Osteoblast (primary cell): ENCODE results near the gene TSR3. TPM values are rescaled to one million over a fixed set of nuclear protein-coding genes. Genes with fewer than 3 reads are reported as not detected.

Experiments
- DNase-seq: peaks from one replicate; pipeline ENCODE4 v3.0.0; 2011; ENCODE audit warnings: low spot score, mixed read lengths; ENCODE audit not compliant: insufficient read length; ENCODE audit errors: missing footprints
- H2AFZ ChIP-seq: 2 replicates; pipeline ENCODE4 v1.6.0; 2011; ENCODE audit warnings: mild to moderate bottlenecking, low read length
- H3K27ac ChIP-seq: 2 replicates; pipeline ENCODE4 v1.5.1; 2011; ENCODE audit warnings: mild to moderate bottlenecking, low read depth, low read length, moderate library complexity
- H3K27me3 ChIP-seq: 2 replicates; pipeline ENCODE4 v1.6.0; 2012; ENCODE audit warnings: mild to moderate bottlenecking, control low read depth, inconsistent platforms, low read length, moderate library complexity; ENCODE audit not compliant: insufficient read depth
- H3K36me3 ChIP-seq: 2 replicates; pipeline ENCODE4 v1.5.1; 2011; ENCODE audit warnings: mild to moderate bottlenecking, low read length, control low read depth, moderate library complexity; ENCODE audit not compliant: insufficient read depth
- H3K4me1 ChIP-seq: 2 replicates; pipeline ENCODE4 v1.5.1; 2011; ENCODE audit warnings: mild to moderate bottlenecking, low read length, control low read depth, moderate library complexity; ENCODE audit not compliant: insufficient read depth
- H3K4me2 ChIP-seq: 2 replicates; pipeline ENCODE4 v1.6.0; 2011; ENCODE audit warnings: mild to moderate bottlenecking, low read length; ENCODE audit not compliant: insufficient read depth
- H3K4me3 ChIP-seq: fragments of 200-600 bp; sonication (generic); 3 replicates; pipeline ENCODE4 v1.5.1; 2012; ENCODE audit warnings: mild to moderate bottlenecking, low read length, inconsistent platforms; ENCODE audit not compliant: insufficient read depth
- H3K79me2 ChIP-seq: 2 replicates; pipeline ENCODE4 v1.6.0; 2012; ENCODE audit warnings: mild to moderate bottlenecking, low read length, control low read depth, inconsistent platforms; ENCODE audit not compliant: insufficient read depth
- H3K9me3 ChIP-seq: 2 replicates; pipeline ENCODE4 v1.5.1; 2011; ENCODE audit warnings: low read depth, low read length, control low read depth
- H4K20me1 ChIP-seq: 2 replicates; pipeline ENCODE4 v1.6.0; 2012; ENCODE audit warnings: mild to moderate bottlenecking, low read length, control low read depth; ENCODE audit not compliant: insufficient read depth
- CTCF ChIP-seq: IDR thresholded peaks from 2 replicates; pipeline ENCODE4 v1.5.1; 2011; ENCODE audit warnings: mild to moderate bottlenecking, low read depth, low read length, moderate library complexity; ENCODE audit errors: extremely low read depth
- total RNA-seq: library from RNA; depleted of rRNA; stranded (reverse); fragments of >200 nt; gene quantifications from 2 replicates; pipeline ENCODE4 v1.2.3, GENCODE V29; 2012

Gene TSR3
- total RNA-seq, 1 donor = 53.6 TPM

DNA sequence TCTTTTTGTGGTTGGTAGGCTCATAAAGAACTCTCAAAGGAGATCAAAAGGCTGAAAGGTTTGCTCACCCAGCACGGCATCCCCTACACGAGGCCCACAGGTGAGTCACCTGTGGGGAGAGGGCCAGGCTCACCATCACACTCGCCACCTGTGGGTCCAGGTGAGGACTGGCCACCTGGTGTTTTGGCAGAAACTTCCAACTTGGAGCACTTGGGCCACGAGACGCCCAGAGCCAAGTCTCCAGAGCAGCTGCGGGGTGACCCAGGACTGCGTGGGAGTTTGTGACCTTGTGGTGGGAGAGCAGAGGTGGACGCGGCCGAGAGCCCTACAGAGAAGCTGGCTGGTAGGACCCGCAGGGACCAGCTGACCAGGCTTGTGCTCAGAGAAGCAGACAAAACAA is 11.1 kb upstream of the TSR3 start:
- TF ChIP-seq CTCF = no peak
- H3K27ac ChIP-seq = no peak overlapping the region
- no peak overlapping the region for H2AFZ ChIP-seq
- no peak overlapping the region for H3K4me2 ChIP-seq
- no peak overlapping the region for H3K4me3 ChIP-seq
- H3K36me3 ChIP-seq = peaks cover 42% of the 10 kb centered on the region
- H3K27me3 ChIP-seq = no peaks in the 10 kb centered on the region
- H3K79me2 ChIP-seq = peaks cover 51% of the 10 kb centered on the region
- H3K9me3 ChIP-seq = no peaks in the 10 kb centered on the region
- DNase-seq = no peak
- H4K20me1 ChIP-seq = peaks cover 24% of the 10 kb centered on the region
- no peaks in the 10 kb centered on the region for H3K4me1 ChIP-seq

GRCh38 chr16:1361685-1362360 is 10.1 kb upstream of the TSR3 start:
- Histone ChIP-seq H3K4me2 (no peak overlapping the region), H3K9me3 (no peaks in the 10 kb centered on the region), H3K27me3 (no peaks in the 10 kb centered on the region), H3K36me3 (peaks cover 42% of the 10 kb centered on the region), H3K27ac (no peak overlapping the region), H2AFZ (no peak overlapping the region), H4K20me1 (peaks cover 27% of the 10 kb centered on the region), H3K4me1 (no peaks in the 10 kb centered on the region), H3K79me2 (peaks cover 58% of the 10 kb centered on the region), H3K4me3 (no peak overlapping the region)
- DNase-seq = no peak
- TF ChIP-seq CTCF = no peak

DNA sequence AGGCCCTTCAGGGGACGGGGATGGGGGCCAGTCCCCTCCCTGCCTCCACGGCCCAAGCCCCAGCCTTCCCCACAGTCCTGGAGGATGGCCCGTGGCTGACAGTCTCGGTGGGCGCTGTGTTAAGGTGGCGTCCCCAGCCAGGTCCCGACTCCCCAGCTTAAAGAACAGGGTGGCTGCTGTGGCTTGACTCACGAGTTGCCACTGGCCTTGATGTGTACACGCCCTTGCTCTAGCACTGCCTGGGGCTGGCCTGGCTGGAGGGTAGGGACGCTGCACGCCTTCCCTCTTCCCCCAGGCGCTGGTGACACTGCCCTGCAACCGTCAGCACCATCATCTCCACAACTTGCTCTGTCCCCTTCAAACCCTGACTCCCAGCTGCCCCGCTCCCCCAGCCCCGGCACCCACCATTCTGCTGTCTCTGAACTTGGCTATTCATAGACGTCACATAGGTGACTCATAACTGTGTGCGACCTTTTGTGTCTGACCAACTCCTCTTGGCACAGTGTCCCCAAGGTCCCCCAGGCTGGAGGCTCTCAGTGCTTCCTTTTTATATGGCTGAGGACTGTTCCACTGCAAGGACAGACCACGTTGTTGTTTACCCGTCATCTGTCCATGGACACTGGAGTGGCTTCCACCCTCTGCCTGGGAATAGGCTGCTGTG is 6.4 kb upstream of the TSR3 start:
- H3K27me3 ChIP-seq = no peaks in the 10 kb centered on the region
- TF ChIP-seq CTCF = no peak
- no peak overlapping the region for H3K4me2 ChIP-seq
- no peak overlapping the region for H3K27ac ChIP-seq
- H3K4me1 ChIP-seq = no peaks in the 10 kb centered on the region
- H3K36me3 ChIP-seq = peaks cover 17% of the 10 kb centered on the region
- no peak overlapping the region for H2AFZ ChIP-seq
- no peak for DNase-seq
- no peak overlapping the region for H3K4me3 ChIP-seq
- peaks cover 29% of the 10 kb centered on the region for H4K20me1 ChIP-seq
- H3K79me2 ChIP-seq = peaks cover 94% of the 10 kb centered on the region
- H3K9me3 ChIP-seq = no peaks in the 10 kb centered on the region

GRCh38 chr16:1356061-1356900 is 4.6 kb upstream of the TSR3 start:
- Histone ChIP-seq H4K20me1 (peaks cover 17% of the 10 kb centered on the region), H3K9me3 (no peaks in the 10 kb centered on the region), H3K27ac (no peak overlapping the region), H3K27me3 (no peaks in the 10 kb centered on the region), H3K4me3 (no peak overlapping the region), H3K36me3 (peaks cover 5% of the 10 kb centered on the region), H3K4me2 (no peak overlapping the region), H3K4me1 (peaks cover 6% of the 10 kb centered on the region), H2AFZ (no peak overlapping the region), H3K79me2 (peaks cover 96% of the 10 kb centered on the region)
- no peak for DNase-seq
- no peak for TF ChIP-seq CTCF
